HepG2 (cell line): Measurements from ENCODE around the gene PHRF1. TPM values are rescaled to one million over a fixed set of nuclear protein-coding genes. Genes with fewer than 3 reads are reported as not detected.
A peak's percentile ranks its signal among the peaks of the same experiment; 100 is the strongest.

Experiments used
- CBX5 ChIP-seq: sonication (generic); formaldehyde crosslinking; IDR thresholded peaks from 2 replicates; pipeline ENCODE4 v1.4.0; 2020; ENCODE audit warnings: missing genetic modification reagents, borderline replicate concordance
- DBP ChIP-seq: sonication (generic); formaldehyde crosslinking; IDR thresholded peaks from 2 replicates; pipeline ENCODE4 v1.4.0; 2020; ENCODE audit warnings: missing genetic modification reagents; ENCODE audit errors: not compliant biosample characterization
- EHMT2 ChIP-seq: fragments of 200-600 bp; sonication (generic); IDR thresholded peaks from 2 replicates; pipeline ENCODE4 v1.7.0; 2017; ENCODE audit warnings: antibody characterized with exemption, low read depth, low read length, borderline replicate concordance
- ELK4 ChIP-seq: sonication (generic); formaldehyde crosslinking; IDR thresholded peaks from 2 replicates; pipeline ENCODE4 v1.9.0; 2021; ENCODE audit warnings: missing genetic modification reagents, borderline replicate concordance
- KMT2B ChIP-seq: IDR thresholded peaks from 2 replicates; pipeline ENCODE4 v1.6.1; 2016; ENCODE audit warnings: missing genetic modification reagents, missing compliant biosample characterization
- MAFK ChIP-seq, 2 experiments: IDR thresholded peaks in 1 of 2; conservative IDR thresholded peaks in 1 of 2; 2 replicates each; pipeline ENCODE4 v1.6.1; 2011; ENCODE audit warnings: improper control_type of control experiment in 2 of 2, low read length in 2 of 2
- NCOR1 ChIP-seq: fragments of 200-600 bp; sonication (generic); IDR thresholded peaks from 2 replicates; pipeline ENCODE4 v1.7.0; 2017; ENCODE audit warnings: antibody characterized with exemption, low read length, borderline replicate concordance
- RAD21 ChIP-seq: fragments of 450-650 bp; formaldehyde crosslinking; IDR thresholded peaks from 2 replicates; pipeline ENCODE4 v1.5.0; 2020; ENCODE audit warnings: mild to moderate bottlenecking
- SIN3B ChIP-seq: fragments of 150-350 bp; IDR thresholded peaks from 2 replicates; pipeline ENCODE4 v1.6.1; 2014; ENCODE audit warnings: low read length
- SP5 ChIP-seq: IDR thresholded peaks from 2 replicates; pipeline ENCODE4 v1.6.1; 2016; ENCODE audit warnings: low read depth, borderline replicate concordance
- STAT6 ChIP-seq: sonication (generic); formaldehyde crosslinking; IDR thresholded peaks from 2 replicates; pipeline ENCODE4 v1.4.0; 2020; ENCODE audit warnings: missing genetic modification reagents, mild to moderate bottlenecking, borderline replicate concordance
- TRIM24 ChIP-seq: sonication (generic); formaldehyde crosslinking; IDR thresholded peaks from 2 replicates; pipeline ENCODE4 v1.8.0; 2022; ENCODE audit warnings: mild to moderate bottlenecking, missing genetic modification reagents
- YY1 ChIP-seq: IDR thresholded peaks from 2 replicates; pipeline ENCODE4 v1.6.1; 2011; ENCODE audit warnings: low read length, low read depth, moderate library complexity, mild to moderate bottlenecking; ENCODE audit not compliant: insufficient read depth, insufficient replicate concordance
- ZMYM4 ChIP-seq: sonication (generic); formaldehyde crosslinking; IDR thresholded peaks from 2 replicates; pipeline ENCODE4 v1.8.1; 2023; ENCODE audit warnings: mild to moderate bottlenecking, missing genetic modification reagents
- ZNF17 ChIP-seq: sonication (generic); formaldehyde crosslinking; IDR thresholded peaks from 2 replicates; pipeline ENCODE4 v1.5.0; 2020; ENCODE audit warnings: mild to moderate bottlenecking, missing genetic modification reagents
- ZNF547 ChIP-seq: sonication (generic); formaldehyde crosslinking; IDR thresholded peaks from 2 replicates; pipeline ENCODE4 v1.5.1; 2020; ENCODE audit warnings: mild to moderate bottlenecking, missing genetic modification reagents
- ZNF672 ChIP-seq: sonication (generic); formaldehyde crosslinking; IDR thresholded peaks from 2 replicates; pipeline ENCODE4 v1.8.1; 2022; ENCODE audit warnings: missing genetic modification reagents
- ZNF724P ChIP-seq: sonication (generic); formaldehyde crosslinking; IDR thresholded peaks from 2 replicates; pipeline ENCODE4 v1.8.0; 2022; ENCODE audit warnings: missing genetic modification reagents, borderline replicate concordance
- ZNF790 ChIP-seq: sonication (generic); formaldehyde crosslinking; IDR thresholded peaks from 2 replicates; pipeline ENCODE4 v1.8.0; 2022; ENCODE audit warnings: missing genetic modification reagents, mild to moderate bottlenecking, borderline replicate concordance
- polyA plus RNA-seq, 8 experiments: library from polyadenylated mRNA; depleted of rRNA in 3 of 8; stranded (reverse) in 7 of 8; unstranded in 1 of 8; fragments of >200 nt; fragmentation: Illumina TruSeq in 4 of 8; extraction: Trizol in 4 of 8; gene quantifications; 2 replicates each; pipeline versions ENCODE4 v1.2.1 to v1.2.3, GENCODE V29; 2011 to 2016; ENCODE audit warnings: low read depth in 4 of 8, missing spikeins in 1 of 8, mixed read lengths in 1 of 8; ENCODE audit not compliant: insufficient read depth in 1 of 8
- total RNA-seq, 5 experiments: library from RNA; depleted of rRNA; stranded (reverse); fragments of >200 nt; fragmentation: Illumina TruSeq; extraction: Trizol; gene quantifications; 2 replicates each; pipeline ENCODE4 v1.2.3, GENCODE V29; 2016; ENCODE audit warnings: low read depth in 1 of 5
- TF ChIP-seq, protein P1 (sequence below): sonication (generic); formaldehyde crosslinking; IDR thresholded peaks from 2 replicates; pipeline ENCODE4 v1.4.0; 2020; ENCODE audit warnings: mild to moderate bottlenecking, missing genetic modification reagents
- TF ChIP-seq, protein P2 (sequence below): sonication (generic); formaldehyde crosslinking; IDR thresholded peaks from 2 replicates; pipeline ENCODE4 v1.5.0; 2020; ENCODE audit warnings: missing genetic modification reagents

PHRF1 gene
- total and polyA plus RNA-seq, 2 of the 13 experiments (the other 11 are each of a cell fraction or from before 2014, with no cell fraction given) = 8.2 to 16.7 TPM

DNA sequence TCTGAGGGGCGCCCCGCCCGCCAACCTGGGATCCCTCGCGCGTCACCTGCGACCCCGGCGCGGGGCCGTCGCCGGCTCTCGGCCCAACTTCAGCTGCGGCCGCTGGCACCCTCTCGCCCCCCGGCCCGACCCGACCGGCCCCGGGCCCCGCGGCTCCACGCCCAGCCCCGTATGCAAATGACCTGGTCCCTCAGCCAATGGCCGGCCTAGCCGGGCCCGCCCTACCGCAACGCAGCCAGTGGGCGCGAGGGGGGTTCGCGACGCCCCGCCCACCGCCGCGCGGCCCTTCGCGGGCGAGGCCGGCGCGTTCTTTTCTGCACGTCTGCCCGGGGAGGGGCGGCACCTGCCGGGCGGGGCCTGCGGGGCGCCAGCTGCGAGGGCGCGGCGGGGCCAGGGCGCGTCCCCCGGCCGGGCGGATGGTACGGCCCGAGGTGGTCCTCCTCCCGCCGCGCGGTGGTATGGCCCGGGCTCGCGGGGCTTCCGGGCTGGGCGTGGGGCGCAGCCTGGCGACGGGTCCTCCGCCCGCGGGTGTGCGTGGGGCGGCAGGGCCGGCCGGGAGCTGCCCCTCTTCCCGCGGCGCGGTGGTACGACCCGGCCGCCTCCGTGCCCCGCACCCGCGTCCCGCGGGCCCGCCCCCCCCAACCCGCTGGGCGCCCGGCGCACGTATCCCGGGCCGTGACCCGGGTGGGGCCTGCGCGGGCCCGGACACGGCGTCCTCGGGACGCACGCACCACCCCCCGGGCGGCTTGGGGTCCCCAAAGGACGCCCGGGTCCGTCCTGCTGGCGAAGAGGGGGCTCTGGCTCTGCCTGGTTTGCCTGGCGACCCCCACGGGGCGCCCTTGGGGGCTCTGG, 7.7 kb upstream of the PHRF1 start (continued):
- TF ChIP-seq, protein P1, sequence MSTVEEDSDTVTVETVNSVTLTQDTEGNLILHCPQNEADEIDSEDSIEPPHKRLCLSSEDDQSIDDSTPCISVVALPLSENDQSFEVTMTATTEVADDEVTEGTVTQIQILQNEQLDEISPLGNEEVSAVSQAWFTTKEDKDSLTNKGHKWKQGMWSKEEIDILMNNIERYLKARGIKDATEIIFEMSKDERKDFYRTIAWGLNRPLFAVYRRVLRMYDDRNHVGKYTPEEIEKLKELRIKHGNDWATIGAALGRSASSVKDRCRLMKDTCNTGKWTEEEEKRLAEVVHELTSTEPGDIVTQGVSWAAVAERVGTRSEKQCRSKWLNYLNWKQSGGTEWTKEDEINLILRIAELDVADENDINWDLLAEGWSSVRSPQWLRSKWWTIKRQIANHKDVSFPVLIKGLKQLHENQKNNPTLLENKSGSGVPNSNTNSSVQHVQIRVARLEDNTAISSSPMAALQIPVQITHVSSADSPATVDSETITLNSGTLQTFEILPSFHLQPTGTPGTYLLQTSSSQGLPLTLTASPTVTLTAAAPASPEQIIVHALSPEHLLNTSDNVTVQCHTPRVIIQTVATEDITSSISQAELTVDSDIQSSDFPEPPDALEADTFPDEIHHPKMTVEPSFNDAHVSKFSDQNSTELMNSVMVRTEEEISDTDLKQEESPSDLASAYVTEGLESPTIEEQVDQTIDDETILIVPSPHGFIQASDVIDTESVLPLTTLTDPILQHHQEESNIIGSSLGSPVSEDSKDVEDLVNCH = no peak
- TF ChIP-seq ELK4 (no peak), NCOR1 (no peak), EHMT2 (no peak), ZNF672 (CRISPR knock-in tag) (peak; percentile 22; the same call in 1 of the 2 replicates), RAD21 (peak; percentile 52; the same call in 1 of the 2 replicates), SIN3B (no peak), KMT2B (CRISPR knock-in tag) (no peak), ZNF790 (no peak), ZMYM4 (no peak), STAT6 (CRISPR knock-in tag) (no peak), SP5 (0 out of 2 replicates have a peak, but pooled peaks have one; percentile 11), MAFK (conservative IDR thresholded peaks at IDR 0.05 in 1 of 2, IDR thresholded peaks at IDR 0.05 in 1 of 2; ENCODE audit: low read length in 2 of 2) (no peak), TRIM24 (CRISPR knock-in tag) (no peak), ZNF724P (CRISPR knock-in tag) (0 out of 2 replicates have a peak, but pooled peaks have one; percentile 6), CBX5 (CRISPR knock-in tag) (no peak), YY1 (no peak), ZNF17 (CRISPR knock-in tag) (no peak), DBP (CRISPR knock-in tag) (no peak), ZNF547 (CRISPR knock-in tag) (no peak)
- TF ChIP-seq, protein P2, sequence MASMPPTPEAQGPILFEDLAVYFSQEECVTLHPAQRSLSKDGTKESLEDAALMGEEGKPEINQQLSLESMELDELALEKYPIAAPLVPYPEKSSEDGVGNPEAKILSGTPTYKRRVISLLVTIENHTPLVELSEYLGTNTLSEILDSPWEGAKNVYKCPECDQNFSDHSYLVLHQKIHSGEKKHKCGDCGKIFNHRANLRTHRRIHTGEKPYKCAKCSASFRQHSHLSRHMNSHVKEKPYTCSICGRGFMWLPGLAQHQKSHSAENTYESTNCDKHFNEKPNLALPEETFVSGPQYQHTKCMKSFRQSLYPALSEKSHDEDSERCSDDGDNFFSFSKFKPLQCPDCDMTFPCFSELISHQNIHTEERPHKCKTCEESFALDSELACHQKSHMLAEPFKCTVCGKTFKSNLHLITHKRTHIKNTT (CRISPR knock-in tag) = no peak
